ENCODE data around the gene ZNF367.

DNA sequence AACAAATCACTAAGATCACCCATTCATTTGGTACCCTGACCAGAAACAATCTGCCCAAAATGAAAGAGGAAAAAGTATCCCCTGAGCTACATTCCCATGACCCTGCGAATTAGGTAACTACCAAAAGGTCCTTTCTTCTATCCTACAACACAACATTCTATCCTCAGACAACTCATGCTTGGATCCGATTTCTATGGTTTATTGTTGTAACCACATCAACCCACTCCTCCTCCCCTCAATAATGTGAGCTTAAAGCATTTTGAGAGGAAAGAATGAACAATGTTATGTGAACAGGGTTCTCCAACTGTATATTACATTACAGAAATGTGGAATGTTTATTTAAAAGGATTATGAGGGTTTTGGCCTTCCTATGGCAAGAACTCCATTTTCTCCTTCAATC is 38.7 kb downstream of the ZNF367 start:
- no peak for TF ChIP-seq CTCF (conservative IDR thresholded peaks at IDR 0.05; ENCODE audit: low read length)
- TF ChIP-seq EZH2phosphoT487 (IDR thresholded peaks at IDR 0.05; ENCODE audit: borderline replicate concordance): no peak
